ENCODE measurements around the gene VMAC.

- TF ChIP-seq SMARCA5 (IDR thresholded peaks at IDR 0.05) (no peak), U2AF1 (optimal IDR thresholded peaks at IDR 0.05; ENCODE audit: low read depth, low read length) (no peak), ZKSCAN3 (CRISPR knock-in tag; IDR thresholded peaks at IDR 0.05) (no peak), TCF7 (IDR thresholded peaks at IDR 0.05; ENCODE audit: borderline replicate concordance) (no peak), HNRNPL (IDR thresholded peaks at IDR 0.05; ENCODE audit: low read depth, low read length) (no peak), RFX5 (IDR thresholded peaks at IDR 0.05; ENCODE audit: low read depth, low read length) (no peak), NCOA2 (IDR thresholded peaks at IDR 0.05; ENCODE audit: partially characterized antibody in 2 of 2) (no peak), ZNF324 (CRISPR knock-in tag; IDR thresholded peaks at IDR 0.05) (no peak), EP300 (IDR thresholded peaks at IDR 0.05; ENCODE audit: low read length) (no peak), KLF16 (IDR thresholded peaks at IDR 0.05) (no peak), MAFK (IDR thresholded peaks at IDR 0.05; ENCODE audit: low read length) (no peak), POLR2A (conservative IDR thresholded peaks at IDR 0.05) (no peak), RBM17 (IDR thresholded peaks at IDR 0.05; ENCODE audit: borderline replicate concordance, low read depth, low read length) (no peak), KLF6 (CRISPR knock-in tag; IDR thresholded peaks at IDR 0.05; ENCODE audit: borderline replicate concordance) (no peak)
These were observed 44.3 kb downstream of the VMAC start for GRCh38 chr19:5948752-5949564.
